AG10803 (cell line): Measurements from ENCODE around the gene CDH23.

Experiments used
- DNase-seq: peaks from one replicate; pipeline ENCODE4 v3.0.0; 2010; ENCODE audit warnings: low read depth
- H3K4me3 ChIP-seq: 2 replicates; pipeline ENCODE4 v1.5.1; 2011; ENCODE audit warnings: mild to moderate bottlenecking, low read length, control low read depth
- TF ChIP-seq, protein P1 (sequence below): conservative IDR thresholded peaks from 2 replicates; pipeline ENCODE4 v1.5.1; 2011; ENCODE audit warnings: mild to moderate bottlenecking, low read length, control low read depth, inconsistent platforms

CDH23 gene

DNA sequence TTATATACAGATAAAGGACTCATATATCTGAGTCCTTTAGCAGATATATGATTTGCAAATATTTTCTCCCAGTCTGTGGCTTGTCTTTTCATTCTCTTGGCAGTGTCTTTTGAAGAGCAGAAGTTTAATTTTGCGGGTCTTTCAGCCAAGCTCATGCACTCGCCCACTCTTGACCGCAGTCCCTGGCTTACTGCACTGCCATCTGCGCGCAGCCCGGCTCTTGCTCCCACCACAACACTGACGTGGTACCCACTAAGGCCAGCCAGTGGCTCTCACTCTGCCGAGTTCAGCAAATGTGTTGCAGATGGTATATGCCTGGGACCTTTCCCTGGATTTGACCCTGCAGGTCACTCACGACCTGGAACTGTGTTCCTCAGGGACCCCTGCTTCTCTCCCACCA is 74.3 kb downstream of the CDH23 start:
- no peak overlapping the region for H3K4me3 ChIP-seq
- TF ChIP-seq, protein P1, sequence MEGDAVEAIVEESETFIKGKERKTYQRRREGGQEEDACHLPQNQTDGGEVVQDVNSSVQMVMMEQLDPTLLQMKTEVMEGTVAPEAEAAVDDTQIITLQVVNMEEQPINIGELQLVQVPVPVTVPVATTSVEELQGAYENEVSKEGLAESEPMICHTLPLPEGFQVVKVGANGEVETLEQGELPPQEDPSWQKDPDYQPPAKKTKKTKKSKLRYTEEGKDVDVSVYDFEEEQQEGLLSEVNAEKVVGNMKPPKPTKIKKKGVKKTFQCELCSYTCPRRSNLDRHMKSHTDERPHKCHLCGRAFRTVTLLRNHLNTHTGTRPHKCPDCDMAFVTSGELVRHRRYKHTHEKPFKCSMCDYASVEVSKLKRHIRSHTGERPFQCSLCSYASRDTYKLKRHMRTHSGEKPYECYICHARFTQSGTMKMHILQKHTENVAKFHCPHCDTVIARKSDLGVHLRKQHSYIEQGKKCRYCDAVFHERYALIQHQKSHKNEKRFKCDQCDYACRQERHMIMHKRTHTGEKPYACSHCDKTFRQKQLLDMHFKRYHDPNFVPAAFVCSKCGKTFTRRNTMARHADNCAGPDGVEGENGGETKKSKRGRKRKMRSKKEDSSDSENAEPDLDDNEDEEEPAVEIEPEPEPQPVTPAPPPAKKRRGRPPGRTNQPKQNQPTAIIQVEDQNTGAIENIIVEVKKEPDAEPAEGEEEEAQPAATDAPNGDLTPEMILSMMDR: no peak

DNA sequence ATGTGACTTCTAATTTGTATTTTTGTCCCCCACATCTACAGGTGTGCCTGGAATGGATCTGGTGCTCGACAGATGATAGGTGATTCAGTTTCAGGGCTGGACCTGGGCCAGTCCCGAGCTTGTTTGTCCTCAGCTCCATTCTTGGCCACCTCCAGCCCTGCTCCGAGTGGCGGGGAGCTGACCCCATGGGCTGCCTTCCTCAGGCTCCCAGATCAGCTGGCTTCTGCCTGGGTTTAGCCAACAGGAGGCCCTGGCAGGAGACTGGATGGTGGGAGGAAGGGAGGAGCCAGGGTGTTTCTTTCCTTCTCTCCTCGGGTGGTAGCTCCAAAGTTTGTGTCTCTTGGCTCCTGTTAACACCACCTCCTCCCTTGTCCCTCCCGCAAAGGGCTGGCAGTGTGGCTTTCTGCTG is 75.2 kb downstream of the CDH23 start:
- no peak for DNase-seq

More for the DNA sequence above, 74.3 kb downstream of the CDH23 start:
- no peak for DNase-seq

DNA sequence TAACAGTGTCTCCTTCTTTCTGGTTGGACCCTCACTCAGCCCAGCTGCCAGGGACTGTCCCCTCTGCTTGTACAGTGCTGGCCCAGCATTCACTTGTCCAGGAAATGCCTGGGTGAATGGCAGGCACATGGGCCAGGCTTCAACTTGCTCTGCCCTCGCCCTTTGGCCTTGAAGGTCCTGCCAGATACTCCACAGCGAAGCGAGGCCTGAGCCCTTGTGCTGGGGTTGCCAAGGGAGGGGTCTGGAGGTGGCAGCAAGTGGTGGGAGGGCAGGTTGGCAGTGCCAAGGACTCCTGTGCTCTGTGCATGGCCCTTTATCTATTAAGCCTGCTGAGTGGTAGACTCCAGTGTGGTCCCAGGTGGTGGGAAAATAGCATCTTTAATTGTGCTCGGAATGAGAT is 75.7 kb downstream of the CDH23 start:
- DNase-seq: no peak

More for the DNA sequence above, 75.2 kb downstream of the CDH23 start:
- H3K4me3 ChIP-seq: no peak overlapping the region
- TF ChIP-seq, protein P1: no peak

DNA sequence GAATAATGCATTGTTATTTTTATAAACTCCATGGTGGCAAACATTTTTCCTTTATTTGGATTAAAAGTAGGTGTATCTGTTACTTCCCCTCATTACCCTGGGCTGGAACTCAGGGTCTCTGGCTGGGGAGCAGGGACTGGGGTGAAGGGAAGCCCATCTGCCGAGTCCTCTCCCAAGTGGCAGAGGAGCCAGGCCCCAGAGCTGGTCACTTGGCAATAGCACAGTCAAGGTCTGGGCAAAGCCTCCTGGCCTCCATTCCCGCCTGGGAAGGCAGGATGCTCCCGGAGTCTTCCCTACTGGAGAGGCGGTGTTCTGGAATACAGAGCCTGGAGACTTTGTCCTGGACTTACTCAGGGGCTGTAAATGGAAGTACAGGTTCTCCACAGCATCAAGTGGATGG is 76.2 kb downstream of the CDH23 start:
- H3K4me3 ChIP-seq: no peak overlapping the region
- TF ChIP-seq, protein P1: no peak
- DNase-seq: no peak

More for the DNA sequence above, 75.7 kb downstream of the CDH23 start:
- H3K4me3 ChIP-seq: no peak overlapping the region
- TF ChIP-seq, protein P1: no peak

DNA sequence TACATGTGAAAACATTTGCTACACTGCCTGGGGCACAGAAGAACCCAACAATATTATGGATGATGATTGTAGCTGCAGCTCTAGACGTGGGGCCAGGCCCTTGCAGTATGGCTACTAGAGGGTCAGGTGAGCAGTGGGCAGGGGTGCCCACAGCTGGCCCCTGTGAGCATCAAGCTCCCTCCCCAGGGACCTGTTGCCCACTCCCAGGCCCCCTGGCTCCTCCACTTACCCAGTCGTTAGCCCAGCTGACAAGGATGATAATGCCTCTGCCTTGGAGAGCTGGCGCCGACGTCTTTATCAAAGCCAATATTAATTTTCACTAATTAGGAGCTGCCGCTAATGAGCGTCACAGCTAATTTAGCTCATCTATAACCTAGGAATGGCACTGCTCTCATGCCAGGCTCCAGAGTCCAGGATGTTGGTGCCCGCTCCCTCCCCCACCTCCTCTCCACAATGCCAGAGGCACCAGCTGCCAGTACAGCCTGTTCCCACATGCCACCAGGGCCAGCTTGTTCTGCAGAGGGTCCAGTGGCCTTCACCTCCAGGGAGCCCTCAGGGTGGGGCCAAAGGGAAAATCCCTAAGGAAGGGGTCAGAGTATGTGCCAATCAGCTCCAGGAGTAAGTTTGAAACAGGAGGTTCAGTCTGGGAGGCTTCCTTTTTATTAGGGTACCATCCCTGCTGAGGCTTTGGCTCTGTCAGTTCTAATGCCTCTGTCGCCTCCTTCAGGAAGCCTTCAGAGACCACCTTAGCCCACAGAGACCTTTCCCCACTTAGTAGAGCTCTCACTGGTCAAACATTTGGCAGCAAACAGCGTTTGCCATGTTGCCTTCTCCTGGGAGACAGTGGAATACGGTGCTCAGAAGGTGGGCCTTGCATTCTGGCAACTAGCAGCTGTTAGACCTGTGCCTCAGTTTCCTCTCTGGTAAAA is 77.2 kb downstream of the CDH23 start:
- DNase-seq: no peak
- H3K4me3 ChIP-seq: no peak overlapping the region
- TF ChIP-seq, protein P1: no peak

DNA sequence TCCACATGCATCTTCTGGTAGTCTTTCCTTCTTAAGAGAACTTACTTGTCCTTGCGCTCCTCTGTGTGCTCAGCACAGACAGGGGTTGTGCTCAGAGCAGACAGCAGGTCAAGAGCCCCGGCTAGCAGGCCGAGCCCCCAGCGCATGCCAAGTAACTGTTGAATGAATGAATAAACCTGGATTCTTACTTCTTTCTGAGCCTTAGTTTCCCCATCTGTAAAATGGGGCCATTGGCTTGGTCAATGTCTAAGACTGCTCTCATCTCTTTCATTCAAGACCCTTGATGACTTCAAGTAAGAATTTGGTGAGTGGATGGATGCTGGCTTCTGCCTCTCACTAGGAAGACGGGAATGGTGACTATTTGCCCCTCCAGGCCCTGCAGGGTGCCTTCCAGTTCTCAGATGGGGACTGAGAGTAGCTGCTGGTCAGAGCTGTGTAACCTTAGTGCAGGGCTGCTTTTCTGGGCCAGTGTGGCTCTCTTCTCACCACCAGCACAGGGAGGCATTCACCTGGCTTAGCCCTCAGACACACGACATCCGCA is 78.1 kb downstream of the CDH23 start:
- TF ChIP-seq, protein P1: no peak
- no peak overlapping the region for H3K4me3 ChIP-seq
- no peak for DNase-seq
